MG63 (cell line): ENCODE measurements around the gene STK4. TPM values are rescaled to one million over a fixed set of nuclear protein-coding genes. Genes with fewer than 3 reads are reported as not detected.
"Not testable (repeated sequence)": the region's sequence is repeated elsewhere in the genome, so short reads cannot be mapped to it uniquely, and the experiment has no call there.

ENCODE experiments used
- DNase-seq: peaks from one replicate; pipeline ENCODE4 v3.0.0-alpha.2; 2020
- H3K27me3 ChIP-seq: fragments of 250-450 bp; sonication (Bioruptor Pico); 2 replicates; pipeline ENCODE4 v1.5.1; 2020; ENCODE audit warnings: mild to moderate bottlenecking, moderate library complexity
- H3K36me3 ChIP-seq: fragments of 250-450 bp; sonication (Bioruptor Pico); 2 replicates; pipeline ENCODE4 v1.5.1; 2020; ENCODE audit warnings: mild to moderate bottlenecking, moderate library complexity
- H3K4me3 ChIP-seq: fragments of 250-450 bp; sonication (Bioruptor Pico); 2 replicates; pipeline ENCODE4 v1.5.1; 2020; ENCODE audit warnings: mild to moderate bottlenecking, moderate library complexity
- H3K9me3 ChIP-seq: fragments of 250-450 bp; sonication (Bioruptor Pico); 2 replicates; pipeline ENCODE4 v1.5.1; 2020; ENCODE audit warnings: mild to moderate bottlenecking, moderate library complexity
- total RNA-seq: library from RNA; depleted of rRNA; stranded (reverse); fragments of >200 nt; shearing (Covaris generic); gene quantifications from 2 replicates; pipeline ENCODE4 v1.2.3, GENCODE V29; 2014; ENCODE audit warnings: low replicate concordance

Gene STK4
- total RNA-seq, 1 experiment from 2014 or later, result 9.8 TPM

GRCh38 chr20:45051204-45052060, 85.1 kb downstream of the STK4 start:
- peaks cover 6% of the 10 kb centered on the region for H3K36me3 ChIP-seq
- no peaks in the 10 kb centered on the region for H3K9me3 ChIP-seq
- H3K4me3 ChIP-seq, result no peak overlapping the region
- no peak for DNase-seq
- no peaks in the 10 kb centered on the region for H3K27me3 ChIP-seq

GRCh38 chr20:45052698-45053429, 86.6 kb downstream of the STK4 start:
- no peak for DNase-seq
- Histone ChIP-seq H3K36me3 (peaks cover 13% of the 10 kb centered on the region), H3K4me3 (no peak overlapping the region), H3K27me3 (no peaks in the 10 kb centered on the region), H3K9me3 (no peaks in the 10 kb centered on the region)

DNA sequence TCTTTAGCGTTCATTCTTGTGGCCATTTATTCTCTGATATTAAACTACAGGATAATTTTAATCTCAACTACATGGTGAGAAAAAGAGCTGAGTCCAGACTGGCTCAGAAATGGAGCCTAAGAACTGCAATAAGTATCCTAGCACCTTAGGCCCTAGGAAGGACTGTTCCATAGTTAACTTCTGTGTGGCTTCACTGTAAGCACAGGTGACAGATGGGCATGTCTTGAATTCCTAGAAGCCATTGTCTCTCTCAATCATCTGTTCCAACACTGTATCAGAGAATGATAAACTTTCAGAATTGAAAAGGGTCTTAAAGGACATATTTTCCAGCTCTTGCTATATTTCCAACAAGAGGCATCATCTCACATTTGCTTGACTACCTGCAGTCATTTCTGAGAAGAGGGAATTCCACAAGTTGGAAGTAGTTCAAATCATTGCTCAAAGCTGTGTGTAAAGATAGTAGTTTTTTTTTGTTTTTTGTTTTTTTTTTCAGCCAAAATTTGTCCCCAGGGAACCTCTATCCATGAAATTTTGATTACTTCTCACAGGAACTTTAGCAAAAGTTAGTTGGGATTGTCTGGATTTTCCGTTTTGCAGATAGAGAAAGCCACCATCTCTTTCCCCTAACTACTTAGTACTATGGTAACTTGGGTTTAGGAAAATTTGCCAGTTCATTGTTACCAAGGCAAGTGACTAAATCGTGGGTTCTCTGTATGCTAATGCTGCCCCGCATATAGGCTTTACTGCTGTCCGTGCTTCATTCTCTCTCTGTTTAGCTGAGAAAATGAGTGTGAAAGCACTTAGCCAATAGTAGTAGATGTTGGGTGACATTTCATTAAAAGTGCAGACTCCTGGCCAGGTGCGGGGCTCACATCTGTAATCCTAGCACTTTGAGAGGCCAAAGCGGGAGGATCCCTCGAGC, 87.4 kb downstream of the STK4 start:
- peaks cover 13% of the 10 kb centered on the region for H3K36me3 ChIP-seq
- no peaks in the 10 kb centered on the region for H3K27me3 ChIP-seq
- no peaks in the 10 kb centered on the region for H3K9me3 ChIP-seq
- H3K4me3 ChIP-seq, result no peak overlapping the region
- no peak for DNase-seq

GRCh38 chr20:45055056-45055455, 88.7 kb downstream of the STK4 start:
- H3K4me3 ChIP-seq, result no peak overlapping the region
- H3K27me3 ChIP-seq, result no peaks in the 10 kb centered on the region
- no peak for DNase-seq
- no peaks in the 10 kb centered on the region for H3K9me3 ChIP-seq
- H3K36me3 ChIP-seq, result peaks cover 13% of the 10 kb centered on the region

DNA sequence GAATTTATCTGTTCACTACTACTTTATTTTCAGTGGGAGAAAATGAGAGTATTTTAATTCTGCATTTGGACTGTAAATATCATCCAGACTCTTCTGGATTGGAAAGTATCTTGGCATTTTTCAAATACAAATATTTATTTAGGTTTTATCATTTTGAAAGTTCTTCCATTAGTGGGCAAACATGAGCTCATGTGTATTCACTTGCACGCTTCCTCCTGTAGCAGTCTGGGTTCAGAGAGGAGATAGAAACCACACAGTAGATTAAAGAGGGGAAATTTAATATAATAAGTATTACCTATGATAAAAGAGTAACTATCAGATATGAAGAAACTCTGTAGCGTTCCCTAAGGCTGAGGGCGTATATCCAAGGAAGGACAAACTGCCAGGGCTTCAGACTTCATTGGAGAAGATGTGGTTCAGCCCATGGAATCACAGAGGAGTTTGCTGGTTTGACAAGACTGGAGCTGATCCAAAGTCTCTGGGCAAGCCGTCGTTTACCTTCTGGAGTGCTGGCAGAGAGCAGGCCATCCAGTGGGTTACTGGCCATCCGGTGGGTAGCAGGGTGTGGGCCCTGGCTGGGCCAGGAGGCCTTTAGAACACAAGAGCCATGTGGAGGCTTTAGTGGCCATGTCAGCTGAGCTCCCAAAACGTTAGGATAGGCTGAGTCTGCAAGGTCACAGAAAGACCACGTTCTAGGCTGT, 90.3 kb downstream of the STK4 start:
- H3K36me3 ChIP-seq, result peaks cover 13% of the 10 kb centered on the region
- no peak overlapping the region for H3K4me3 ChIP-seq
- no peaks in the 10 kb centered on the region for H3K27me3 ChIP-seq
- no peaks in the 10 kb centered on the region for H3K9me3 ChIP-seq
- peak; percentile 72 for DNase-seq

- Histone ChIP-seq H3K27me3 (no peaks in the 10 kb centered on the region), H3K36me3 (peaks cover 12% of the 10 kb centered on the region), H3K4me3 (no peak overlapping the region), H3K9me3 (no peaks in the 10 kb centered on the region)
- no peak for DNase-seq
Observed at GRCh38 chr20:45058168-45058850, 92.0 kb downstream of the STK4 start.

GRCh38 chr20:45059022-45059728, 92.9 kb downstream of the STK4 start:
- no peak for DNase-seq
- Histone ChIP-seq H3K4me3 (no peak overlapping the region), H3K36me3 (peaks cover 10% of the 10 kb centered on the region), H3K27me3 (no peaks in the 10 kb centered on the region), H3K9me3 (no peaks in the 10 kb centered on the region)

GRCh38 chr20:45060294-45060693, 94.0 kb downstream of the STK4 start:
- Histone ChIP-seq H3K9me3 (no peaks in the 10 kb centered on the region), H3K36me3 (peaks cover 7% of the 10 kb centered on the region), H3K27me3 (no peaks in the 10 kb centered on the region), H3K4me3 (no peak overlapping the region)
- DNase-seq, result no peak

DNA sequence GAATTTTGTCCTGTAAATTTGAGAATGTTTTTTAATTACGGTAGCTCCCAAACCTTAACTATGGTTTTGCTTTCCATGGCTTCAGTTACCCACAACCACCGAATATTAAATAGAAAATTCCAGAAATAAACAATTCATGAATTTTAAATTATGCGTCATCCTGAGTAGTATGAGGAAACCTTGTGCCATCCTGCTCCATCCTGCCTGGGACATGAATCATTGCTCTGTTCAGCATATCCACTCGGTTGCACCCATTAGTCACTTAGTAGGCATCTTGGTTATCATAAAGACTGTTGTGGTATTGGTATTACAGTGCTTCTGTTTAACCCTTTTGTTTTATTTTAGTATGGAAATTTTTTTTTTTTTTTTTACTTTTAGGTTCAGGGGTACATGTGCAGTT, 94.9 kb downstream of the STK4 start:
- Histone ChIP-seq H3K9me3 (no peaks in the 10 kb centered on the region), H3K36me3 (peaks cover 11% of the 10 kb centered on the region), H3K4me3 (no peak overlapping the region), H3K27me3 (no peaks in the 10 kb centered on the region)
- DNase-seq, result peak; percentile 90

- H3K27me3 ChIP-seq, H3K4me3 ChIP-seq, DNase-seq, H3K9me3 ChIP-seq, H3K36me3 ChIP-seq: not testable (repeated sequence)
Observed at GRCh38 chr20:45063107-45063506, 96.8 kb downstream of the STK4 start.

GRCh38 chr20:45064812-45065211, 98.5 kb downstream of the STK4 start:
- peaks cover 14% of the 10 kb centered on the region for H3K36me3 ChIP-seq
- no peak for DNase-seq
- no peaks in the 10 kb centered on the region for H3K9me3 ChIP-seq
- no peaks in the 10 kb centered on the region for H3K27me3 ChIP-seq
- H3K4me3 ChIP-seq, result no peak overlapping the region

DNA sequence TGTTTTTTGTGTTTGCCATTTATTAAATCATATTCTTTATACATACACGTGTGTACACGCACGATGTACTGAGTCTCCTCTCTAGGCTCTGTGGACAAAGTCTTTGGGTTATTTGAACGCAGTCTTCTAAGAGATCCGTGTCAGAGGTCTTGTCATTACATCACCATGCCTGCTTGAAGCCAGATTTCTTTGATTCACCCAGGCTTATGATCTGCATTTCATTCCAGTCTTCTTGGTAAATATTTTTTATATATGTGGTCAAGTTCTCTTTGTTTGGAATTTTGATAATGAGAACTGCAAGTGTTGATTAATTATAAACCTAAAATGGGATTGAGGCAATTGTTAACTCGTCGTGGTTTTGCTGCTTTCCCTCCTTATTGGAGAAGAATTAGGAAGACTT, 100.1 kb downstream of the STK4 start:
- Histone ChIP-seq H3K9me3 (no peaks in the 10 kb centered on the region), H3K36me3 (peaks cover 14% of the 10 kb centered on the region), H3K27me3 (no peaks in the 10 kb centered on the region), H3K4me3 (no peak overlapping the region)
- DNase-seq, result peak; percentile 41

DNA sequence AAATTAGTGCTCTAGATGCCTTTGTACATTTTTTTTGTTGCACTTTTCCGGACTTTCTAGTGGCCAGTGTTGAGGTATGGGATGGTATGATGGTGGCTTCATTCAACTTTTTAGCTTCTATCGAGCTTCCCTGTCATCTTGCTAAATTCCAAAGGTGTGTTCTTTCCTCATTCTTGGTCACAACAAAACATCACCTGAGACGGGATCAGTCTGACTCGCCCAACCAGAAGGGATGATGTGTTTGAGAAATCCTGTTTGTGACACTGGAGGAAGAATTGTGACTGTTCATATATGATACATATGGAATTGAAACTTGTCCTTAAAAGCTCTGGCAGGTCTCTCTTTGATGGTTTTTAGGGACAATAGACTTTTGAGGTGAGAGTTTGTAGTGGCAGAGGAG, 100.8 kb downstream of the STK4 start:
- Histone ChIP-seq H3K4me3 (no peak overlapping the region), H3K9me3 (no peaks in the 10 kb centered on the region), H3K36me3 (peaks cover 14% of the 10 kb centered on the region), H3K27me3 (no peaks in the 10 kb centered on the region)
- DNase-seq, result no peak

DNA sequence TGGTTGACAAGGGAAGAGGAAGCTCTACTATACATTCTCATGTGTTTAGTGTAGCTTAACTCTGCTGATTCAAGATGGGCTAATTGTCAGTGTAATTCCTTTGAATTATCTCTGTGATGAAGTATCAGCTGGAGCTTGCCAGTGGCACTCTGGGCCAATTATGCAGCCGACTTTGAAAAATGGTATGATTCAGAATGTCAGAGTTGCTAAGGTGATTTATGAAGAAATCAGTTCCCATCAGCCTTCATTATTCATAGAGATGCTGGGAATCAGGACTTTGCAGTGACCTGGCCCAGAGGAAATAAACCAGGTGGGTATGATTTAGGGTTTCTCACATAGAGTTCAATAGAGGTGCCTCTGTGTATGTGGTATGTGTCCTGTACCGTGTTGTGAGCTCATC, 101.2 kb downstream of the STK4 start:
- Histone ChIP-seq H3K36me3 (peaks cover 14% of the 10 kb centered on the region), H3K9me3 (no peaks in the 10 kb centered on the region), H3K4me3 (no peak overlapping the region), H3K27me3 (no peaks in the 10 kb centered on the region)
- DNase-seq, result peak; percentile 48

- peaks cover 14% of the 10 kb centered on the region for H3K36me3 ChIP-seq
- H3K4me3 ChIP-seq, result no peak overlapping the region
- DNase-seq, result no peak
- no peaks in the 10 kb centered on the region for H3K9me3 ChIP-seq
- no peaks in the 10 kb centered on the region for H3K27me3 ChIP-seq
Observed at GRCh38 chr20:45069261-45069660, 102.9 kb downstream of the STK4 start.
